ENCODE measurements around the gene EPOP. TPM values are rescaled to one million over a fixed set of nuclear protein-coding genes. Genes with fewer than 3 reads are reported as not detected.

Gene EPOP
- total and polyA plus RNA-seq, 2 of the 13 experiments (the other 11 are each of a cell fraction or from before 2014, with no cell fraction given), result 14.7 to 37.8 TPM

- TF ChIP-seq, protein P1, sequence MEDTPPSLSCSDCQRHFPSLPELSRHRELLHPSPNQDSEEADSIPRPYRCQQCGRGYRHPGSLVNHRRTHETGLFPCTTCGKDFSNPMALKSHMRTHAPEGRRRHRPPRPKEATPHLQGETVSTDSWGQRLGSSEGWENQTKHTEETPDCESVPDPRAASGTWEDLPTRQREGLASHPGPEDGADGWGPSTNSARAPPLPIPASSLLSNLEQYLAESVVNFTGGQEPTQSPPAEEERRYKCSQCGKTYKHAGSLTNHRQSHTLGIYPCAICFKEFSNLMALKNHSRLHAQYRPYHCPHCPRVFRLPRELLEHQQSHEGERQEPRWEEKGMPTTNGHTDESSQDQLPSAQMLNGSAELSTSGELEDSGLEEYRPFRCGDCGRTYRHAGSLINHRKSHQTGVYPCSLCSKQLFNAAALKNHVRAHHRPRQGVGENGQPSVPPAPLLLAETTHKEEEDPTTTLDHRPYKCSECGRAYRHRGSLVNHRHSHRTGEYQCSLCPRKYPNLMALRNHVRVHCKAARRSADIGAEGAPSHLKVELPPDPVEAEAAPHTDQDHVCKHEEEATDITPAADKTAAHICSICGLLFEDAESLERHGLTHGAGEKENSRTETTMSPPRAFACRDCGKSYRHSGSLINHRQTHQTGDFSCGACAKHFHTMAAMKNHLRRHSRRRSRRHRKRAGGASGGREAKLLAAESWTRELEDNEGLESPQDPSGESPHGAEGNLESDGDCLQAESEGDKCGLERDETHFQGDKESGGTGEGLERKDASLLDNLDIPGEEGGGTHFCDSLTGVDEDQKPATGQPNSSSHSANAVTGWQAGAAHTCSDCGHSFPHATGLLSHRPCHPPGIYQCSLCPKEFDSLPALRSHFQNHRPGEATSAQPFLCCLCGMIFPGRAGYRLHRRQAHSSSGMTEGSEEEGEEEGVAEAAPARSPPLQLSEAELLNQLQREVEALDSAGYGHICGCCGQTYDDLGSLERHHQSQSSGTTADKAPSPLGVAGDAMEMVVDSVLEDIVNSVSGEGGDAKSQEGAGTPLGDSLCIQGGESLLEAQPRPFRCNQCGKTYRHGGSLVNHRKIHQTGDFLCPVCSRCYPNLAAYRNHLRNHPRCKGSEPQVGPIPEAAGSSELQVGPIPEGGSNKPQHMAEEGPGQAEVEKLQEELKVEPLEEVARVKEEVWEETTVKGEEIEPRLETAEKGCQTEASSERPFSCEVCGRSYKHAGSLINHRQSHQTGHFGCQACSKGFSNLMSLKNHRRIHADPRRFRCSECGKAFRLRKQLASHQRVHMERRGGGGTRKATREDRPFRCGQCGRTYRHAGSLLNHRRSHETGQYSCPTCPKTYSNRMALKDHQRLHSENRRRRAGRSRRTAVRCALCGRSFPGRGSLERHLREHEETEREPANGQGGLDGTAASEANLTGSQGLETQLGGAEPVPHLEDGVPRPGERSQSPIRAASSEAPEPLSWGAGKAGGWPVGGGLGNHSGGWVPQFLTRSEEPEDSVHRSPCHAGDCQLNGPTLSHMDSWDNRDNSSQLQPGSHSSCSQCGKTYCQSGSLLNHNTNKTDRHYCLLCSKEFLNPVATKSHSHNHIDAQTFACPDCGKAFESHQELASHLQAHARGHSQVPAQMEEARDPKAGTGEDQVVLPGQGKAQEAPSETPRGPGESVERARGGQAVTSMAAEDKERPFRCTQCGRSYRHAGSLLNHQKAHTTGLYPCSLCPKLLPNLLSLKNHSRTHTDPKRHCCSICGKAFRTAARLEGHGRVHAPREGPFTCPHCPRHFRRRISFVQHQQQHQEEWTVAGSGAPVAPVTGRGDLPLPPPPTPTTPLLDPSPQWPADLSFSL (CRISPR knock-in tag; IDR thresholded peaks at IDR 0.05), result peak; percentile 96
- no peak for TF ChIP-seq MED13 (CRISPR knock-in tag; IDR thresholded peaks at IDR 0.05)
- peak; percentile 22; the same call in 1 of the 2 replicates for TF ChIP-seq SALL1 (CRISPR knock-in tag; IDR thresholded peaks at IDR 0.05)
- no peak for TF ChIP-seq DNMT1 (CRISPR knock-in tag; IDR thresholded peaks at IDR 0.05)
These were observed 42.4 kb downstream of the EPOP start (continued) for GRCh38 chr17:38632334-38632733.

DNA sequence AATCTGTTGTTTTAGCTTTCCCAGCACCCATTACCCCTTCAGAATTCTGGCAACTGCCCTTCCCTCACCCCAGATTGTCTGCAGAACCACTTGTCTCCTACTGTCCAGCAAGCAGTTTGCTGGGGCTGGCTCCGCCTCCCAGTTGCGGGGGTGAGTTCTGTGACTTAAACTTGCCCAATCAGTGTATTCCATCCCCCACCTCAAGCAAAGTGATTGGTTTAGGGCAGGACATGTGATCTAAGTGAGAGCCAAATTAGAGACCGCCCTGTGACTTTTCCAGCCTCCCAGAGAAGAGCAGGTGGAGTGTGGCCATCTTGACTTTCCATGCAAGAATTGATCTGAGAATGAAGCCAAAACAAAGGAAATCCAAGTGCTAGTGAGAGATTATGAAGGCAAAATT lies 46.3 kb downstream of the EPOP start:
- FAIRE-seq, result no peak
- H3K4me3 ChIP-seq (replicated peaks in 1 of 3; ENCODE audit: insufficient read depth in 1 of 3, low read depth in 2 of 3, low read length in 3 of 3), result no peak overlapping the region
- H3K36me3 ChIP-seq (replicated peaks in 1 of 2; ENCODE audit: control insufficient read depth in 1 of 2, insufficient read depth in 2 of 2, low read length in 2 of 2), result no peaks in the 10 kb centered on the region
- BruUV-seq (replicated peaks), result no TSS peak
- H3K79me2 ChIP-seq (ENCODE audit: insufficient read depth, low read length), result no peaks in the 10 kb centered on the region
- intact Hi-C loops (cut with micrococcal nuclease; ENCODE audit: unreplicated experiment), result no loop called here
- H3K4me1 ChIP-seq (ENCODE audit: insufficient read depth, low read length), result peaks cover 50% of the 10 kb centered on the region
- peak overlapping the region; percentile 35; the same call in 1 of the 2 replicates for H3K4me2 ChIP-seq (ENCODE audit: low read depth, low read length)
- peak overlapping the region; percentile 9 for H3K9ac ChIP-seq (ENCODE audit: insufficient read depth, low read depth, low read length)
- peak overlapping the region; percentile 59 for H3K27ac ChIP-seq (ENCODE audit: extremely low read length, insufficient read depth, low read length)
- DNase-seq (ENCODE audit: low spot score), result peak; percentile 89
- ChIA-PET CTCF (ENCODE audit: low intra/inter-chr PET ratio, low total read pairs) (interaction anchor here (1.2 kb wide), 1 partner anchor 22 kb away, joined by 7 read pairs; the partner anchor contains the start of gene SRCIN1), POLR2A (interaction anchor here (1.1 to 2.7 kb wide), 5 partner anchors 11 to 30 kb away, joined by 3 to 14 read pairs (median 5); no protein-coding TSS in a partner anchor)
- in situ Hi-C loops (cut with HindIII; ENCODE audit: extremely low pct_ligation_motif_present, low pct_unique_long_range_greater_than_20kb), result no loop called here
- 64% methylated on average over 3 of the region's 3 CpGs for WGBS (ENCODE audit: low lambda C conversion rate)
- H2AFZ ChIP-seq (ENCODE audit: low read length), result no peak overlapping the region
- peak; percentile 95 for ATAC-seq
- no peaks in the 10 kb centered on the region for H4K20me1 ChIP-seq (ENCODE audit: insufficient read depth, low read length)
- H3K27me3 ChIP-seq (ENCODE audit: control insufficient read depth in 1 of 2, insufficient read depth in 2 of 2, low read length in 2 of 2), result no peaks in the 10 kb centered on the region
- H3K9me3 ChIP-seq (ENCODE audit: low read length), result no peaks in the 10 kb centered on the region
- TF ChIP-seq, protein P2, sequence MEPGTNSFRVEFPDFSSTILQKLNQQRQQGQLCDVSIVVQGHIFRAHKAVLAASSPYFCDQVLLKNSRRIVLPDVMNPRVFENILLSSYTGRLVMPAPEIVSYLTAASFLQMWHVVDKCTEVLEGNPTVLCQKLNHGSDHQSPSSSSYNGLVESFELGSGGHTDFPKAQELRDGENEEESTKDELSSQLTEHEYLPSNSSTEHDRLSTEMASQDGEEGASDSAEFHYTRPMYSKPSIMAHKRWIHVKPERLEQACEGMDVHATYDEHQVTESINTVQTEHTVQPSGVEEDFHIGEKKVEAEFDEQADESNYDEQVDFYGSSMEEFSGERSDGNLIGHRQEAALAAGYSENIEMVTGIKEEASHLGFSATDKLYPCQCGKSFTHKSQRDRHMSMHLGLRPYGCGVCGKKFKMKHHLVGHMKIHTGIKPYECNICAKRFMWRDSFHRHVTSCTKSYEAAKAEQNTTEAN (CRISPR knock-in tag; conservative IDR thresholded peaks at IDR 0.05), result no peak
- TF ChIP-seq, protein P3, sequence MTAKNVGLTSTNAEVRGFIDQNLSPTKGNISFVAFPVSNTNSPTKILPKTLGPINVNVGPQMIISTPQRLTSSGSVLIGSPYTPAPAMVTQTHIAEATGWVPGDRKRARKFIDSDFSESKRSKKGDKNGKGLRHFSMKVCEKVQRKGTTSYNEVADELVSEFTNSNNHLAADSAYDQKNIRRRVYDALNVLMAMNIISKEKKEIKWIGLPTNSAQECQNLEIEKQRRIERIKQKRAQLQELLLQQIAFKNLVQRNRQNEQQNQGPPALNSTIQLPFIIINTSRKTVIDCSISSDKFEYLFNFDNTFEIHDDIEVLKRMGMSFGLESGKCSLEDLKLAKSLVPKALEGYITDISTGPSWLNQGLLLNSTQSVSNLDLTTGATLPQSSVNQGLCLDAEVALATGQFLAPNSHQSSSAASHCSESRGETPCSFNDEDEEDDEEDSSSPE (CRISPR knock-in tag; IDR thresholded peaks at IDR 0.05), result 0 out of 2 replicates have a peak, but pooled peaks have one; percentile 18
- TF ChIP-seq POGZ (CRISPR knock-in tag; IDR thresholded peaks at IDR 0.05) (peak; percentile 90), ZNF609 (CRISPR knock-in tag; IDR thresholded peaks at IDR 0.05; ENCODE audit: borderline replicate concordance) (peak; percentile 36; the same call in 1 of the 2 replicates)
